Smooth muscle cell (in vitro differentiated cells): ENCODE results near the gene MYBPH. TPM values are rescaled to one million over a fixed set of nuclear protein-coding genes. Genes with fewer than 3 reads are reported as not detected.

Experiments used
- DNase-seq: peaks from one replicate; lab custom pipeline; 2025; ENCODE audit not compliant: unreplicated experiment; lab: John Stamatoyannopoulos, UW
- H2AFZ ChIP-seq: fragments of 200-600 bp; sonication (generic); 2 replicates; pipeline ENCODE4 v1.6.0; 2016; ENCODE audit warnings: antibody characterized with exemption, low read depth, mild to moderate bottlenecking
- H3F3A ChIP-seq: fragments of 200-600 bp; sonication (generic); 2 replicates; pipeline ENCODE4 v1.6.0; 2017; ENCODE audit warnings: antibody characterized with exemption, low read depth
- H3K27ac ChIP-seq: fragments of 200-600 bp; sonication (generic); 2 replicates; pipeline ENCODE4 v1.5.1; 2016; ENCODE audit warnings: low read depth, mild to moderate bottlenecking
- H3K27me3 ChIP-seq: fragments of 200-600 bp; sonication (generic); 2 replicates; pipeline ENCODE4 v1.6.1; 2016; ENCODE audit warnings: low read depth, mild to moderate bottlenecking
- H3K36me3 ChIP-seq: fragments of 200-600 bp; sonication (generic); 2 replicates; pipeline ENCODE4 v1.5.1; 2016; ENCODE audit warnings: low read depth
- H3K4me1 ChIP-seq: fragments of 200-600 bp; sonication (generic); 2 replicates; pipeline ENCODE4 v1.5.1; 2016; ENCODE audit warnings: low read depth
- H3K4me2 ChIP-seq: fragments of 200-600 bp; sonication (generic); 2 replicates; pipeline ENCODE4 v1.6.0; 2016; ENCODE audit warnings: mild to moderate bottlenecking
- H3K4me3 ChIP-seq: fragments of 200-600 bp; sonication (generic); 2 replicates; pipeline ENCODE4 v1.5.1; 2016; ENCODE audit warnings: mild to moderate bottlenecking
- H3K79me2 ChIP-seq: fragments of 200-600 bp; sonication (generic); 2 replicates; pipeline ENCODE4 v1.6.0; 2016; ENCODE audit warnings: low read depth, mild to moderate bottlenecking
- H3K9ac ChIP-seq: fragments of 200-600 bp; sonication (generic); 2 replicates; pipeline ENCODE4 v1.6.0; 2016; ENCODE audit warnings: low read depth
- H3K9me3 ChIP-seq: fragments of 200-600 bp; sonication (generic); replicated peaks from 2 replicates; pipeline ENCODE4 v1.5.1; 2016; ENCODE audit warnings: low read depth
- H4K20me1 ChIP-seq: fragments of 200-600 bp; sonication (generic); 2 replicates; pipeline ENCODE4 v1.6.0; 2016; ENCODE audit warnings: low read depth
- CTCF ChIP-seq: fragments of 200-600 bp; sonication (generic); IDR thresholded peaks from 2 replicates; pipeline ENCODE4 v1.5.1; 2017; ENCODE audit warnings: borderline replicate concordance, mild to moderate bottlenecking, antibody characterized with exemption; ENCODE audit not compliant: insufficient read depth, poor library complexity, severe bottlenecking
- WGBS: methylation state at CpG from one replicate; pipeline ENCODE4 v1.1.7; 2016; ENCODE audit warnings: low lambda C conversion rate; 5-methylcytosine and 5-hydroxymethylcytosine counted together
- polyA plus RNA-seq: library from polyadenylated mRNA; unstranded; fragments of >200 nt; fragmentation: Nextera tagmentation; extraction: Ambion mirVana; gene quantifications from 2 replicates; pipeline ENCODE4 v1.2.1, GENCODE V29; 2016
- total RNA-seq: library from RNA; depleted of rRNA; stranded (reverse); fragments of >200 nt; gene quantifications from 2 replicates; pipeline ENCODE4 v1.2.3, GENCODE V29; 2014

The MYBPH gene
- total and polyA plus RNA-seq, 2 experiments from 2014 or later, result 0.67 to 1.7 TPM

- H3K27ac ChIP-seq, result no peak overlapping the region
- H3K4me3 ChIP-seq, result no peak overlapping the region
- no peaks in the 10 kb centered on the region for H3F3A ChIP-seq
- DNase-seq, result no peak
- no peak overlapping the region for H3K9ac ChIP-seq
- H4K20me1 ChIP-seq, result no peaks in the 10 kb centered on the region
- no peaks in the 10 kb centered on the region for H3K36me3 ChIP-seq
- no peak overlapping the region for H3K4me2 ChIP-seq
- H3K4me1 ChIP-seq, result no peaks in the 10 kb centered on the region
- TF ChIP-seq CTCF, result no peak
- H3K79me2 ChIP-seq, result no peaks in the 10 kb centered on the region
- WGBS, result 83% methylated on average over 7 of the region's 7 CpGs
- peaks cover 16% of the 10 kb centered on the region for H3K27me3 ChIP-seq
- no peak overlapping the region for H2AFZ ChIP-seq
- no peaks in the 10 kb centered on the region for H3K9me3 ChIP-seq
Observed at GRCh38 chr1:203120325-203121153, 55.1 kb downstream of the MYBPH start.

Other genes with a start within 250 kb of the MYBPH start
- gene KLHL12, start 248.6 kb downstream of the MYBPH start, total RNA-seq, result 22.7 and 25.4 TPM in 2 replicates
- gene KLHL12, start 248.6 kb downstream of the MYBPH start, polyA plus RNA-seq, result 19.0 and 19.5 TPM in 2 replicates
- 132 TPM in 2 replicates for gene ADIPOR1, start 217.5 kb downstream of the MYBPH start, total RNA-seq
- 146 and 150 TPM in 2 replicates for gene ADIPOR1, start 217.5 kb downstream of the MYBPH start, polyA plus RNA-seq
- gene CYB5R1, start 208.6 kb downstream of the MYBPH start, total RNA-seq, result 35.1 and 37.5 TPM in 2 replicates
- 34.7 and 59.8 TPM in 2 replicates for gene CYB5R1, start 208.6 kb downstream of the MYBPH start, polyA plus RNA-seq
- 55.0 and 68.6 TPM in 2 replicates for gene TMEM183A, start 168.5 kb downstream of the MYBPH start, total RNA-seq
- gene TMEM183A, start 168.5 kb downstream of the MYBPH start, polyA plus RNA-seq, result 54.9 and 60.4 TPM in 2 replicates
- 10.4 and 10.8 TPM in 2 replicates for gene PPFIA4, start 149.3 kb downstream of the MYBPH start, total RNA-seq
- 6.5 and 9.0 TPM in 2 replicates for gene PPFIA4, start 149.3 kb downstream of the MYBPH start, polyA plus RNA-seq
- not detected in 2 replicates for gene MYOG, start 89.8 kb downstream of the MYBPH start, total RNA-seq
- 0.41 TPM in 1 of 2 replicates, not detected in the other for gene MYOG, start 89.8 kb downstream of the MYBPH start, polyA plus RNA-seq
- 7.7 and 16.0 TPM in 2 replicates for gene ADORA1, start 48.1 kb downstream of the MYBPH start, total RNA-seq
- gene ADORA1, start 48.1 kb downstream of the MYBPH start, polyA plus RNA-seq, result 18.0 and 18.5 TPM in 2 replicates
- 45.4 TPM in 2 replicates for gene CHI3L1, start 10.9 kb upstream of the MYBPH start, total RNA-seq
- 53.6 and 74.7 TPM in 2 replicates for gene CHI3L1, start 10.9 kb upstream of the MYBPH start, polyA plus RNA-seq
- 0.04 TPM in 1 of 2 replicates, not detected in the other for gene CHIT1, start 53.8 kb upstream of the MYBPH start, total RNA-seq
- not detected in 2 replicates for gene CHIT1, start 53.8 kb upstream of the MYBPH start, polyA plus RNA-seq
- 80.0 and 96.1 TPM in 2 replicates for gene BTG2, start 129.7 kb upstream of the MYBPH start, total RNA-seq
- gene BTG2, start 129.7 kb upstream of the MYBPH start, polyA plus RNA-seq, result 93.8 and 101 TPM in 2 replicates
- gene FMOD, start 175.3 kb upstream of the MYBPH start, total RNA-seq, result 247 and 332 TPM in 2 replicates
- 207 and 369 TPM in 2 replicates for gene FMOD, start 175.3 kb upstream of the MYBPH start, polyA plus RNA-seq